NCI-H1436 treated with DMSO at 0.1 percent for 48 hours (cell line): Measurements from ENCODE around the gene RASAL2.

Source experiments
- DNase-seq: peaks from one replicate; lab custom pipeline; 2025; lab: John Stamatoyannopoulos, UW

RASAL2 gene

DNA sequence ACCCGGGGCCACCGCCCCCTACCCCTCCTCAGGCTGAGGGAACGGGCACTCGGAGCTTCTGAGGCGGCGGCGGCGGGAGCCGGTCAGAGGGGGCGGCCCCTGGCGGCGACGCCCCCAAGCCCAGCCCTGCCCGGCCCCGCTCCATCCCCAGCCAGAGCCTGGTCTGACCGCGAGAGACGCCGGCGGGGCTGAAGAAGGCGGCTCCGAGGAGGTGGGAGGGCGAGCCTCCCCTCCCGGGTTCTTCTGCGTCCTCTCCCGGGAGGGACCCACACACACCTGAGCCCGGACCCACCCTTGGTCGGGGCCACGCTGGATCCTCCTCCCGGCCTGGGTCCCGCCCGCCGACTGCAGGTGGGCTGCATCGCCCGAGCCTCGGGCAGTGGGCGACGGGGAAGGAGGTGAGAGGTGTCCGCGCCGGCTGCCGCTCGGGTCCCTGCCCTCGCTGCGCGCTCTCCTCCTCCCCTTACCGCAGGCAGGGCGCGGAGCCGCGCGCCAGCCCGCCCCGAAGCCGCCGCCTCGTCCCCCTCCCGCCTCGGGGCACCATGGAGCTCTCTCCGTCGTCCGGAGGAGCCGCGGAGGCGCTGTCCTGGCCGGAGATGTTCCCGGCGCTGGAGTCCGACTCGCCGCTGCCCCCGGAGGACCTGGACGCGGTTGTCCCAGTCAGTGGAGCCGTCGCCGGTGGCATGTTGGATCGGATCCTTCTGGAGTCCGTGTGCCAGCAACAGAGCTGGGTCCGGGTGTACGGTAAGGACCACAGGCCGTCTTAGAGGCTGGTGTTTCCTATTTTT lies at the start of gene RASAL2:
TSS of gene RASAL2 (plus strand) at position 154 of the 788 bp plus-strand sequence. CDS start at position 543, 389 bp downstream.
- no peak for DNase-seq

DNA sequence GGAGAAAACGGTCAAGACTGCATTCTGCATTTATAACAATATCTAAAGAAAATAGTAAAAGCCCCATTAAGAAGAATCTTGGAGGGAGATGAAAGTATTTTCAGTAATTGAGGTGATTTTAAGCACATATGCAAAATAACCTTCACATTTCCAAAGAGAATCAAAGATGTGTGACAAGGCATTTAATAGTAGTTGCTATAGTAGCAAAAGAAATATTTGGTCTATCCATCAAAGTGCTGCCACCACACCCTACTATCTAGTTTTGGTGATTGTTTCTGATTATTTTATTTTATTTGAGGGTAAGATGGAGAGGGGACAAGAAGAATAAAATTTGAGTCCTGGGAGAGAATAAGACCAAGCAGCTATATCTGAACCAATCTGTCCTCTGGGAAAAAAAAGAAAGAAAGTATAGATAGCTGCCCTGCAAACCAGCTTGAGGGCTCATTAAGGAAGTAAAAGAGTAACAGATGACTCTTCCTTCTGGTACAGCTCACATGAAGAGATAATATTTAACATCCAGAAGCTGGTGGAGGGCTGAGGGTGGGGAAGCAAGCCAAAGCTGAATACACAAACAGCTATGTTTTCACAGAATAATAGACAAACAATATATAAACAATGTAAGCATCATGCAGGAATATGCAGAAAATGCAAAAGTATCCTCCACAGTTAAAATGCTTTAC lies 47.2 kb upstream of the RASAL2 start:
- DNase-seq, result no peak

DNA sequence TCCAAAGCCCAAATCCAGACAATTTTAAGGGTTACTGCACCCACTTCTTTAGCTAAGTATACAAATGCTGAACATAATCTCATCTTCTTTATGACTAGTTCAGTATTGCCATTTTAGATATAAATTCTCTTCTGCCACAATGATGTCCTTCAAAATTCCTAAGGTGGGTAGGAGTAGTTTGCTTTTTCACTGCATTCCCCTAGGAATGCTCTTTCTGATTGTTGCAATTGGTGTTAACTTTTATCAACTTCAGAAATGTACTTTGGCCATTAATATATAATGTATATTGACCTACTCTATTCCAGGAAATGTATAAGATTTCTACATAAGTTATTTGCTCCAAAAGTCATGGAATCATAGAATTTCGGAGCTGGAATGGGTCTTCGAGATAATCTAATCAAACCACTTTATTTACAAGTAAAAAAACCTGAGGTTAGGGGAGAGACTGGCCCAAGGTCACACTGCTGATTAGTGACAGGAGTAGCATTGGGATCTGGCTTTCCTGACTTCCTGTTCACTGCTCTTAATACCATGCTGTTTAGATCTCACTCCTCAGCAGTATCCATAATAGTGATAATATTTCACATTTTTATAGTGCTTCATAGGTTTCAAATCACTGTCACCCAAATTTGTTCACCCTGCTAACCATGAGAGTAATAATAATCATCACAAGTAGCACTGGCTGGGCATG lies 46.4 kb upstream of the RASAL2 start:
- DNase-seq, result no peak

DNA sequence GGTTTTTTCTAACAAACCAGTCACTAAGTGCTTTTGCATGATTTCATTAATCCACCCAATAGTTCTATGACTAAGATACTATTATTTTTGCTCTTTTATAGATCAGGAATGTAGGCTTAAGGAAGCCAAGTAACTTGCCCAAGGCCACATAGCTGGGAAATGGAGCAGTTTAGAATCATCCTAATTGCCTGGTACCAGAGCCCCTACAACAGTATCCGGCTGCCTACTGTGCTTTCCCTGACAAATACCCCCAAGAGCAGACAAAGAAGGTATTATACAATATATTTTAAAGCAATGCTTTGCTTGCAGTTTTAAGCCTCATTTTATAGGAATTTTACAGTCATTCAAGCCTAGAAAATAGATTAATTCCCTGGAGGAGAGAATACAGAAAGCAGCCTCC lies 45.5 kb upstream of the RASAL2 start:
- no peak for DNase-seq

DNA sequence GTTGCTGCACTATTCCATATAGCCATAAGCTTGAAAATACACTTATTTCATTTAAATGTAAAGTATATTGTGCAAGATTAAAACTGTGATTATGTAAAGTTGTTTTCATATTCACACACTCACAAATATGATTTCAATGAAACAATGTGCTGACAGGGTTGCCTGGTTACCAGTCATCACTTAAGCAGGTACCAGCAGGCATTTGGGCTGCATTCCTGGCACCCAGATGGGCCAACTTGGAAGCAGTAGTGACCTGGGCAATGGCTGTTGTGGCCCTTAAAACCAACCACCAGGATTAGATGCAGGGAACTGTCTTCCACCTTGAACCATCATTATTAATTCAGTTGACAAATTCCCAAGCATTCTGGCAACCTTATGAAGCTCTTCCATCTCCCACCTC lies 45.0 kb upstream of the RASAL2 start:
- DNase-seq, result no peak

DNA sequence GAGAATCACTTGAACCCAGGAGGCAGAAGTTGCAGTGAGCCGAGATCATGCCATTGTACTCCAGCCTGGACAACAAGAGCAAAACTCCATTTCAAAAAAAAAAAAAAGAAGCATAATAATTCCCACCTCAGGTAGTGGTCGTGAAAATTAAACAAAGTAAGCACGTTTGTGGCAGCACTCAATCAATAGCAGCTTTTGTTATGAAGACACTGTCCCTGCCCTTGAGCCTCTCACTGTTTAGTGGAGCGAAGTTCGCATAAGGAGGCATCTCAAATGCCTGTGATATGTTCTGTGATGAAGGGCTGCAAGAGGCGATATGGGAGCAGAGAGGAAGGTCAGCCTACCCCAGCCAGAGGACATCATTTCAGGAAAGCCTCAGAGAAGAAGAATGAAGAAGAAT lies 43.8 kb upstream of the RASAL2 start:
- DNase-seq, result no peak

DNA sequence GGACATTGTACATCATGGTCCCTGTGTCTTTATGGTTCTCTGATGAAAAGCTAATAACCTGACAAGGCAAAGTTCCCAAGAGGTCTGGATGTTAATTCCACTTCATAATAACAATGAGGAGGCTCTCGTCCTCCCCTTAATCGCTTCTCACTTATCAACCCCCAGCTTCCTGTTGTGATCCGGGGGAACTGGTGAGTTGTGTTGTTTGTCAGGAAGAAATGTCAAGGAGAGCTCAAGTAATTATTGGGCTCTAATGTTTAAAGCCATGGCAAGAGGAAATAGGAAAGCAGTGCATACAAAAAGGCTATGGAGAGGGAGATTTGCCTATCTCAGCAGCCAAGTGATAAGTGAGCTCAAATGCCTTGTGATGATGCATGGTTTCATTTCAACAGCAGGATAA lies 42.8 kb upstream of the RASAL2 start:
- no peak for DNase-seq

DNA sequence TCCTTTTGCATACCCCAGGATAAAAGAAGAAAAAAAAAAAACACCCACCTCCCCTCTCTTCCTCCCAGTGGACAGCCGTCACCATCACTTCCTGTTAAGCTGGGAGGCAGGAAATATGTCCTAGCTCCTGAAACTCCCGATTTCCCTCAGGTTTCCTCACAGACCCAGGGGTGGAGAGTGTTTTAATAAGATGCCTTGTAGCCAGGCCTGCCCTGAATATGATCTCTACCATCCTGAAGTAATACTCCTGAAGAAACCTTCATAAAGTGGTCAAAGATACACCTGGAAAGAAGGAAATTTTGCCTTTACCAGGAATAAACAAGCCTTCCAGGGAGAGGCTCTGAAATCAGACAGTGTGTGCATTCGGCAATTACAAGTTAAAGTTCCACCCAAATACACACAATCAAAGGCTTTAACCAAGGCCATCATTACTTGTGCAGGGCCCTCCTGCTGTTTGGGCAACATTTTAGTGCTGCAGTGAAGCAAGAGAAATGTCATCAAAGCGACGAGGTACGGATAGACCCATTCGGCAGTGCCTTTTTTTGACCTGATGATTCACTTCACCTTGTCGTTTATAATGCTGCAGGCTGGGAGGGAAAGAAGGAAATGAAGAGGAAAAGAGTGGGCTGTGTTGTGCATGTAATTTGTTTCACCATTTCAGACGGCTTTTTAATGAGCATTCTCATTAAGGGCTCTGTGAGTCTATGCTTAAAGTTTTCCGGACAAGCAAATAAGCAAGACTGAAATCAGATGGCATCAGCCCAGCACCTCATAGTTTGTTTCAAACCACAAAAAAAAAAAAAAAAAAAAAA lies 41.0 kb upstream of the RASAL2 start:
- no peak for DNase-seq

DNA sequence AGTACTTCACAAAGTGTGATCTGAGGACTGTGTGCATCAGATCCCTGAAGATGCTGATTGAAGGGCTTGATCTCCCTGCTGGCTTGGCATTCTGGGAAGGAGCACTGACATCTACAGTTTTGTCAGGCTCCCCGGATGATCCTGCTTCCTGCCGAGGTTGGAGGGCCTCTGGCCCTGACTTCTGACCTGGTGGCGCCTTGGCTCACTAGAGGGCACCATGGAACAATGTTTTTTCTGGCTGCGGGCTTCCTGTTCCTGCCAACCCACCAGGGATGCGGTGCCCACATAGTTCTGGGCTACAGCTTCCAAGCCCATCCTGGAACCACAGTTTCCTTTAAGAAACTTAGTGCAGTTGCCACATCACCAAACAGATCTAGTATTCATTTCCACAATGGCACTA lies 38.8 kb upstream of the RASAL2 start:
- DNase-seq, result no peak

DNA sequence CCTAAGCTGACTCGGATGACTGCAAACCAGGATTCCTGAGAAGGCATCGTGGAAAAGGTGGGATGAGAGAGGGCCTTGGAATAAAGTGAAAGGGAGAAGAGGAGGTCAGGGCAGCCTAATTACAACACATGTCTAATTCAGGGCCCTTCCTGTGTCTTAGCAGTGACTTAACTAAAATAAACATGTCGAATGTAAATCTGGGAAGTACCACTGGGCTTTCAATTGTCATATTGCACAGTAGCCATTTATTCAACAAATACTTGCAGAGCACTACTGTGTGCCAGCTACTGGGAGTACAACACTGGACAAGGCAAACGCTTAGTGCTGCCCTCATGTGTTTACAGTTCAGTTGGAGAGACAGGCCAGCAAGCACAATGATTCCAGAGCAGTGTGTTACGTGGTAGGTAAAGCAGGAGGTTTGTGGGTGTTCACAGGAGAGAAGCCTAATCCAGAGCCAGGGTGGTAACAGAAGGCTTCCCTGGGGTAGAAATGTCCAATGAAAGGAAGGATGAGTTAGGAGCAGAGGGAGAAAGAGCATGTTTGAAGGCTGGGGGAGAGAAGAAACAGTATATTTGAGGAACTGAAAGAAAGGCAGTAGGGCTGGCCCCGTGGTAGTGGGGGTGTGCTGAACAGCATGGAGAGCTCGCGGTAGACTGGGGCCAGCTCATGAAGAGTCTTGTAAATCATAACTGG lies 38.0 kb upstream of the RASAL2 start:
- DNase-seq, result no peak

DNA sequence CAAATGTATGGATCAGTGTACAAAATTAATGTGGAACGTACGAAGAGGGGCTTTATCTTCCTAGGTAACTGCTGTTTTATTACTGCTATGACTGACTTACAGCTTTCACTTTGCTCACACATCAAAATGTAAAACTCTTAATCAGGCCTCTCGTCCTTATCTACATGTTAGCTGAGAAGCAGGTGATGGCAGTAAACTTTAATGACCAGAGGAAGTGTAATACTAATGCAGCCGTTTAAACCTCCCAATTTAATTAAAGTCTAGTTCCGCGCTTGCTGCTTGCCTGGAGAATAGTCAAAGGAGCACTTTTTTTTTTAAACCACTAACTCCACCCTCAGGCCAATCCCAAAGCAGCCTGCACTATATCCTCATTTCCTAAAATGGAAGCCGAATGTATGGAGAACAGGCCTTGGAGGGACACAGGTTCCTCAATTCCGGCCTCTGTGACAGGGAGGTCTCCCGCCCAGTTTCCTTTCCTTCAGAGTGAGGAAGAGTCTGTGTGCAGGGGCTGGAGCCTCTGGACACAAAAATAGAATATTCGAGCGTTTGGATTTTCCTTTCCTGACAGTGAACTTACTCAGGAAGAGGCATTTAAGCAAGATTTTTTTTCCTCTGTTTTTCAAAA lies 36.7 kb upstream of the RASAL2 start:
- DNase-seq, result no peak

DNA sequence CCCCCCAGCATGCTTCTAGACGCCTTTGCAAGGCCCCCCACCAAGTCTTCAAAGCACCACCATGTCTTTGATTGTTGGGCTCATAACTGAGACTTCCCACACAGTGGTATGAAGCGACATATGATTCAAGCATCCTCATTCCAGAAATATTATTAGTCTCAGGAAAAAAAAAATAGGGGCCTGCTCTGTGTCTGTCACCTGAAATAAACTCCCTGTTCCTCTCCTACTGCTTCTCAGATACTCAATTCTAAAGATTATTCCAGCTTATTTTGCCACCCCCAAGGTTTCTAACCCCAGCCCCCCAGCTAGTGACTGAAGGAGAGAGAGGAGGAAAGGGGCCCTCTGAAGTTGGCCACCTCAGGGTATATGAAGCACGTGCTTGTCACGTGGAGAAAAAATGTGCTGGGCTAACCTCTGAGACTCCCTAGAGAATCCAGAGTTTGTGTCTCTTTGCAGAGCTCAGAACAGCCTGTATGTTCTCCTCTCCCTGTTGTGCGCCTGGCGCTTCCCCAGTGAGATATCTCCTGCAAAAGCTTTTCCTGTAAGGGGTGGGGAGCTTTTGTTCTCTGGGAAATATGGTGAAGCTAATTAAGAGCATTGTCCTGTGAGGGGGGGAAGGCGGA lies 35.9 kb upstream of the RASAL2 start:
- DNase-seq, result no peak

DNA sequence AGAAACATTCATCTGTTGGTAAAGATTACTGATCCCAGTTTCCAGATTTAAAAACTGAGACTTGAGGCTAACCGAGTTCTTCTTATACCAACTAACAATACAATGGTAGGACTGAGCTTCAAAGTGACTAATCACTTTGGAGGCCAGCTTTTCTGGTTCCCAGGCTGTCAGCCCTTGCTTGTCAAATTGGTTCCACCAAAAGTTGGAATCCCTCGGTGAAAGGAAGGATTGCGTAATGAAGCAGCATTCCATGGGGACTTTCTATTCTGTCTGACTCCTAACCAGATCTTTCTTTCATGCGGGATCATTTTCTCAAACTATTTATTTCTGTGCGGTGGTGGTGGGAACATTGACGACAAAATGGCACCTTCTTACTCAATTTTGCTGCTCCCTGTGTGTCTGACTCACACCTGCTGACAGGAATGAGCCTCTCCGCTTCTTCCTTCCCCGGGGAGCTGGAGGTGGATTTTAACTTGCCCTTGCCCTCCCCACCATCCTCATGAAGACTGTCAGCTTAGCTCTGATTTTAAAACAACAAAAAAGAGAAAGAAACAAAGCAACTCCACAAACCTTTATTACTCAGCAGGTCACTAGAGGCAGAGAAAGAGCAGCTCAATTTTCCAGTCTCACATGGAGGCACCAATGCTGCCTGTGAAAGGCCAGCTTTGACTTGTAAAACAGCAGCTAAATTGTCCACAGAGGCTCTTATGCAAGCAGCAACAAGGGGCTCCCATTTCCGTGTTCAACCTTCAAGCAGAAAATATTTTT lies 32.9 kb upstream of the RASAL2 start:
- DNase-seq, result no peak

DNA sequence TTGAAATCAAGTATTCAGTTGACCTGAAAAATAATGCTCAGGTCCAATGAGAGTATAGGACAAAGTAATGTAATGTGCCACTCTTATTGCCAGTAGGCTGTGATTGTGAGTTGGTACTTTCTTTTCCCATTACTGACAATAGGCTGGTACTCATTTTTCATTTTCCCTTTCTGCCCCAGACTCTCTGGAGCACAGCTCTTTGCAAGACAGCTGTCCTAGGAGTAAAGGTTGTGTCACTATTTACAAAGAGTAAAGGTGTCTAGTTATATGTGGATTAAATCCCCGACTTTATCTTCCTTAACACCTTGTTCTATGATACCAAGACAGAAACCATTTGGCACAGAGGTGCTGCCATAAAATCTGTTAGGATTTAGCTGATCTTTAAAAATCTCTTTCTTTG lies 32.3 kb upstream of the RASAL2 start:
- DNase-seq, result no peak

DNA sequence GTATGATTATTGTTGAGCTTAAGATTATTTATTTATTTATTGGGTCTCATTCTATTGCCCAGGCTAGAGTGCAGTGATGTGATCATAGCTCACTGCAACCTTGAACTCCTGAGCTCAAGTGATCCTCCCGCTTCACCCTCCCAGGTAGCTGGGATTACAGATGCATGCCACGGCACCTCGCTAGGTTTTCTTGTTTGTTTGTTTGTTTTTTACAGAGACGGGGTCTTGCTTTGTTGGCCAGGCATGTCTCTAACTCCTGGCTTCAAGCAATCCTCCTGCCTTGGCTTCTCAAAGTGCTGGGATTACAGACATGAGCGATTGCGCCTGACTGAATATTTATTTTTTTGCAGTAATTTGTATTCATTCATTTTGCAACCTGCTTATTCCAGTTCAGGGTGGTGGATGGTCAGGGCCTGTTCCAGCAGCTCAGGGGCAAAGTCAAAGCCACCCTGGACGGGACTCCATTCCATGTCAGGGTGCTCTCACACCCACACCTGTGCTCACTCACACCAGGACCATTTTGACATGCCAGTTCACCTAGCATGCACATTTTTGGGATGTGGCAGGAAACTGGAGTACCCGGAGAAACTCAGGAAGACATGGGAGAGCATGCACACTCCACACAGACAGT lies 29.6 kb upstream of the RASAL2 start:
- no peak for DNase-seq

DNA sequence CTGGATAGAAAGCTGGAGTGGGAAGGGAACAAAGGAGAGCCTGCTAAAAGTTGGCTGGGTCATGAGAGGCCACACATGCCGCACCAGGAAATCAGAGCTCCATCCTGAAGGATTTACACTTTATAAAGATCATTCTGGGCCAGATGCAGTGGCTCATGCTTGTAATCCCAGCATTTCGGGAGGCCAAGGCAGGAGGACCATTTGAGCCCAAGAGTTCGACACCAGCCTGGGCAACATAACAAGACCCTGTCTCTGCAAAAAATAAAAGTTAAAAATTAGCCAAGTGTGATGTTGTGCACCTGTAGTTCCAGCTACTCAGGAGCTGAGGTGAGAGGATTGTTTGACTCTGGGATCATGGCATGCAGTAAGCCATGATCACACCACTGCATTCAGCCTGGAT lies 28.7 kb upstream of the RASAL2 start:
- no peak for DNase-seq

DNA sequence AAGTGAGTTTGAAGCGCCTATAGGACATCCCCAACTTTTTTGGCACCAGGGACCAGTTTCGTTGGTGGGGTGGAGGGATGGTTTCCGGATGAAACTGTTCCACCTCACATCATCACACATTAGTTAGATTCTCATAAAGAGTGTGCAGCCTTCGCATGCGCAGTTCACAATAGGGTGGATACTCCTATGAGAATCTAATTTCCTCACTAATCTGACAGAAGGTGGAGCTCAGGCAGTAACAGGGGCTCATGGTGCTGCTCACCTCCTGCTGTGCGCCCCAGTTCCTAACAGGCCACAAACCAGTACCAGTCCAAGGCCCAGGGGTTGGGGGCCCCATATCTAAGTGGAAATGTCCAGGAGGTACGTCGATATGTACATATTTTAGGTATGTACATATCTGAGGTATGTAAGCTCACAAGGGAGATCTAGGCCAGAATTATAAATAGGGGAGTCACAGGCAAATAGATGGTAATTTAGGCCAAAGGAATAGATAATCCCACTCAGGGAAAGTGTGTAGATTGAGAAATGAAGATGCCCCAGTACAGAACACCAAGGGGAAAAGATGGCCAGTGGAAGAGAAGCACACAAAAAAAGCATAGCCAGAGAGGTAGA lies 27.5 kb upstream of the RASAL2 start:
- no peak for DNase-seq

DNA sequence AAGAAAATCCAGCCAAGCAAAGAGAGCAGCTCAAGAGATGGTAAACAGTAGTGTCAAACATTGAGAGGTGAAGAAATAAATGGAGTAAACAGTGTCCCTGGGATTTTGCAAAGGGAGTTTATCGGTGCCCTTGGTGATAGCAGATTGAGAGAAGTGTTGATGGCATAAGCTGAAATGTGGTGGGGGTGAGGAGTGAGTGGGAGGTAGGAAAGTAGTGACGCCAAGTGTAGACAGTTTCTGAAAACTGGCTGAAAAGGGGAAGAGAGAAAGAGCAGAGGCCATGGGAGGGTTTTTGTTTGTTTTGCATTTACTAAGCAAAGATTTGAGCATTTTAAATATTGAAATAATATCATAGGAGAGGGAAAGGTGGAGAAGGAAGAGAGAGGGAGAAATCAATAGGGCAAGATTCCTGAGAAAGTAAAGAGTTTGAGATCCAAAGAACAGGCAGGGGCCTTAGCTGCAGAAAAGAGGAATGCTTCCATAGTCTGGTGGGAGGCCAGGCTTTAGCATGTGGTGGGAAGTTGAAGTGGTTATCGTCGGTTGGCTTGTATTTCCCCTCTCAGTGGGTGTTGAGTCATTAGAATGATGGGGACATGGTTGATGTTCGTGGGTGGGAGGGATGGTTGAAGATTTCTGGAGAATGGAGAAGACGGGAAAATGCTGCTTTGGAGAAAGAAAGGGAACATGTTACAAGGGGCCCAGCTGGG lies 26.8 kb upstream of the RASAL2 start:
- no peak for DNase-seq
